ENCODE measurements around the gene OPTC.

GRCh38 chr1:203557390-203557789 is 63.4 kb downstream of the OPTC start:
- TF ChIP-seq HOXA7 (CRISPR knock-in tag; IDR thresholded peaks at IDR 0.05; ENCODE audit: borderline replicate concordance), result no peak
- TF ChIP-seq ZSCAN5A (tag by site-specific recombination; IDR thresholded peaks at IDR 0.05), result no peak
- TF ChIP-seq CTCF (tag by site-specific recombination; IDR thresholded peaks at IDR 0.05), result no peak
- no peak for TF ChIP-seq YY1 (tag by site-specific recombination; IDR thresholded peaks at IDR 0.05)
- TF ChIP-seq KLF10 (tag by site-specific recombination; IDR thresholded peaks at IDR 0.05), result no peak
- TF ChIP-seq ZNF140 (tag by site-specific recombination; IDR thresholded peaks at IDR 0.05), result no peak
- TF ChIP-seq ZNF426 (tag by site-specific recombination; IDR thresholded peaks at IDR 0.05), result no peak
- no peak for TF ChIP-seq ZNF10 (tag by site-specific recombination; IDR thresholded peaks at IDR 0.05)
- TF ChIP-seq KLF17 (tag by site-specific recombination; IDR thresholded peaks at IDR 0.05), result no peak
- TF ChIP-seq ZBTB44 (tag by site-specific recombination; IDR thresholded peaks at IDR 0.05), result no peak
- no peak for TF ChIP-seq ZBTB26 (tag by site-specific recombination; optimal IDR thresholded peaks at IDR 0.05)
- no peak for TF ChIP-seq ZNF302 (tag by site-specific recombination; IDR thresholded peaks at IDR 0.05; ENCODE audit: low read depth)
